HepG2 (cell line): Measurements from ENCODE around the gene RNASE8. TPM values are rescaled to one million over a fixed set of nuclear protein-coding genes. Genes with fewer than 3 reads are reported as not detected.

ENCODE experiments used
- EP300 ChIP-seq, 3 experiments: sonication (generic) in 1 of 3; formaldehyde crosslinking in 1 of 3; IDR thresholded peaks; 2 replicates each; pipeline versions ENCODE4 v1.5.1 to v1.6.1; 2011 to 2020; ENCODE audit warnings: low read depth in 2 of 3, low read length in 2 of 3, borderline replicate concordance in 1 of 3, improper control_type of control experiment in 1 of 3, mild to moderate bottlenecking in 1 of 3, missing genetic modification reagents in 1 of 3, moderate library complexity in 1 of 3
- GATAD1 ChIP-seq: IDR thresholded peaks from 2 replicates; pipeline ENCODE4 v1.6.1; 2016; ENCODE audit warnings: missing genetic modification reagents, missing compliant biosample characterization
- HMG20B ChIP-seq: conservative IDR thresholded peaks from 2 replicates; pipeline ENCODE4 v1.6.1; 2016; ENCODE audit warnings: missing genetic modification reagents, missing compliant biosample characterization
- HOXA3 ChIP-seq: sonication (generic); formaldehyde crosslinking; IDR thresholded peaks from 2 replicates; pipeline ENCODE4 v1.5.0; 2020; ENCODE audit warnings: missing genetic modification reagents
- JUN ChIP-seq: sonication (generic); formaldehyde crosslinking; IDR thresholded peaks from 2 replicates; pipeline ENCODE4 v1.4.0; 2020; ENCODE audit warnings: mild to moderate bottlenecking, missing genetic modification reagents
- KLF6 ChIP-seq: IDR thresholded peaks from 2 replicates; pipeline ENCODE4 v1.8.0; 2016; ENCODE audit warnings: missing biosample characterization, missing genetic modification reagents
- MED1 ChIP-seq: sonication (generic); formaldehyde crosslinking; IDR thresholded peaks from 2 replicates; pipeline ENCODE4 v1.4.0; 2020; ENCODE audit warnings: missing genetic modification reagents
- PITX1 ChIP-seq: sonication (generic); formaldehyde crosslinking; IDR thresholded peaks from 2 replicates; pipeline ENCODE4 v1.5.1; 2020; ENCODE audit warnings: mild to moderate bottlenecking, missing genetic modification reagents
- PLRG1 ChIP-seq: fragments of 450-650 bp; conservative IDR thresholded peaks from 2 replicates; pipeline ENCODE4 v1.6.1; 2016
- POLR2A ChIP-seq, 2 experiments: IDR thresholded peaks; 2 replicates each; pipeline ENCODE4 v1.6.1; 2011; ENCODE audit warnings: low read depth in 2 of 2, low read length in 2 of 2, mild to moderate bottlenecking in 1 of 2, moderate library complexity in 1 of 2; ENCODE audit not compliant: insufficient read depth in 1 of 2
- PPARG ChIP-seq: conservative IDR thresholded peaks from 2 replicates; pipeline ENCODE4 v1.6.1; 2016; ENCODE audit warnings: missing biosample characterization, missing genetic modification reagents
- RARA ChIP-seq: IDR thresholded peaks from 2 replicates; pipeline ENCODE4 v1.6.1; 2016; ENCODE audit warnings: missing genetic modification reagents, missing compliant biosample characterization
- RFX3 ChIP-seq: IDR thresholded peaks from 2 replicates; pipeline ENCODE4 v1.6.1; 2016; ENCODE audit warnings: missing biosample characterization, missing genetic modification reagents
- RXRB ChIP-seq: IDR thresholded peaks from 2 replicates; pipeline ENCODE4 v1.6.1; 2016; ENCODE audit warnings: borderline replicate concordance, missing genetic modification reagents, missing compliant biosample characterization
- SMAD1 ChIP-seq: sonication (generic); formaldehyde crosslinking; IDR thresholded peaks from 2 replicates; pipeline ENCODE4 v1.4.0; 2020; ENCODE audit warnings: missing genetic modification reagents, low read depth, mild to moderate bottlenecking, borderline replicate concordance
- SPEN ChIP-seq: sonication (generic); formaldehyde crosslinking; IDR thresholded peaks from 2 replicates; pipeline ENCODE4 v1.5.1; 2020; ENCODE audit warnings: low read depth, mild to moderate bottlenecking, missing genetic modification reagents
- TBP ChIP-seq: sonication (generic); formaldehyde crosslinking; IDR thresholded peaks from 2 replicates; pipeline ENCODE4 v1.5.0; 2020; ENCODE audit warnings: missing genetic modification reagents
- ZFP41 ChIP-seq: sonication (generic); formaldehyde crosslinking; IDR thresholded peaks from 2 replicates; pipeline ENCODE4 v1.4.0; 2020; ENCODE audit warnings: mild to moderate bottlenecking, missing genetic modification reagents, borderline replicate concordance
- ZFX ChIP-seq: sonication (generic); formaldehyde crosslinking; IDR thresholded peaks from 2 replicates; pipeline ENCODE4 v1.4.0; 2020; ENCODE audit warnings: mild to moderate bottlenecking, low read depth, missing genetic modification reagents, moderate library complexity
- ZNF335 ChIP-seq: sonication (generic); formaldehyde crosslinking; IDR thresholded peaks from 2 replicates; pipeline ENCODE4 v1.4.0; 2020; ENCODE audit warnings: missing genetic modification reagents
- ZNF446 ChIP-seq: sonication (generic); formaldehyde crosslinking; IDR thresholded peaks from 2 replicates; pipeline ENCODE4 v1.5.0; 2020; ENCODE audit warnings: mild to moderate bottlenecking, missing genetic modification reagents
- ZNF547 ChIP-seq: sonication (generic); formaldehyde crosslinking; IDR thresholded peaks from 2 replicates; pipeline ENCODE4 v1.5.1; 2020; ENCODE audit warnings: mild to moderate bottlenecking, missing genetic modification reagents
- ZNF564 ChIP-seq: sonication (generic); formaldehyde crosslinking; IDR thresholded peaks from 2 replicates; pipeline ENCODE4 v1.8.1; 2023; ENCODE audit warnings: mild to moderate bottlenecking, missing genetic modification reagents
- ZSCAN25 ChIP-seq: sonication (generic); formaldehyde crosslinking; IDR thresholded peaks from 2 replicates; pipeline ENCODE4 v1.8.0; 2022; ENCODE audit warnings: mild to moderate bottlenecking, missing genetic modification reagents
- polyA plus RNA-seq, 8 experiments: library from polyadenylated mRNA; depleted of rRNA in 3 of 8; stranded (reverse) in 7 of 8; unstranded in 1 of 8; fragments of >200 nt; fragmentation: Illumina TruSeq in 4 of 8; extraction: Trizol in 4 of 8; gene quantifications; 2 replicates each; pipeline versions ENCODE4 v1.2.1 to v1.2.3, GENCODE V29; 2011 to 2016; ENCODE audit warnings: low read depth in 4 of 8, missing spikeins in 1 of 8, mixed read lengths in 1 of 8; ENCODE audit not compliant: insufficient read depth in 1 of 8
- total RNA-seq, 5 experiments: library from RNA; depleted of rRNA; stranded (reverse); fragments of >200 nt; fragmentation: Illumina TruSeq; extraction: Trizol; gene quantifications; 2 replicates each; pipeline ENCODE4 v1.2.3, GENCODE V29; 2016; ENCODE audit warnings: low read depth in 1 of 5
- TF ChIP-seq, protein P1 (sequence below): sonication (generic); formaldehyde crosslinking; IDR thresholded peaks from 2 replicates; pipeline ENCODE4 v1.8.0; 2022; ENCODE audit warnings: missing genetic modification reagents, mild to moderate bottlenecking, moderate library complexity, borderline replicate concordance
- TF ChIP-seq, protein P2 (sequence below): sonication (generic); formaldehyde crosslinking; conservative IDR thresholded peaks from 2 replicates; pipeline ENCODE4 v1.4.0; 2020; ENCODE audit warnings: missing genetic modification reagents

The RNASE8 gene
- total and polyA plus RNA-seq, 2 of the 13 experiments (the other 11 are each of a cell fraction or from before 2014, with no cell fraction given): not detected

GRCh38 chr14:21048638-21049037 is 9.0 kb upstream of the RNASE8 start (continued):
- TF ChIP-seq ZNF335 (CRISPR knock-in tag): no peak
- no peak for TF ChIP-seq SPEN (CRISPR knock-in tag)
- TF ChIP-seq, protein P1, sequence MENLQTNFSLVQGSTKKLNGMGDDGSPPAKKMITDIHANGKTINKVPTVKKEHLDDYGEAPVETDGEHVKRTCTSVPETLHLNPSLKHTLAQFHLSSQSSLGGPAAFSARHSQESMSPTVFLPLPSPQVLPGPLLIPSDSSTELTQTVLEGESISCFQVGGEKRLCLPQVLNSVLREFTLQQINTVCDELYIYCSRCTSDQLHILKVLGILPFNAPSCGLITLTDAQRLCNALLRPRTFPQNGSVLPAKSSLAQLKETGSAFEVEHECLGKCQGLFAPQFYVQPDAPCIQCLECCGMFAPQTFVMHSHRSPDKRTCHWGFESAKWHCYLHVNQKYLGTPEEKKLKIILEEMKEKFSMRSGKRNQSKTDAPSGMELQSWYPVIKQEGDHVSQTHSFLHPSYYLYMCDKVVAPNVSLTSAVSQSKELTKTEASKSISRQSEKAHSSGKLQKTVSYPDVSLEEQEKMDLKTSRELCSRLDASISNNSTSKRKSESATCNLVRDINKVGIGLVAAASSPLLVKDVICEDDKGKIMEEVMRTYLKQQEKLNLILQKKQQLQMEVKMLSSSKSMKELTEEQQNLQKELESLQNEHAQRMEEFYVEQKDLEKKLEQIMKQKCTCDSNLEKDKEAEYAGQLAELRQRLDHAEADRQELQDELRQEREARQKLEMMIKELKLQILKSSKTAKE: peak; percentile 75
- TF ChIP-seq ZSCAN25: no peak
- no peak for TF ChIP-seq JUN (CRISPR knock-in tag)
- TF ChIP-seq ZFP41 (CRISPR knock-in tag): no peak
- 0 out of 2 replicates have a peak, but pooled peaks have one; percentile 21 for TF ChIP-seq PITX1
- no peak for TF ChIP-seq ZNF564
- TF ChIP-seq HMG20B (CRISPR knock-in tag): 0 out of 2 replicates have a peak, but pooled peaks have one; percentile 31
- TF ChIP-seq ZFX (CRISPR knock-in tag): 0 out of 2 replicates have a peak, but pooled peaks have one; percentile 20
- no peak for TF ChIP-seq POLR2A (IDR thresholded peaks at IDR 0.05; ENCODE audit: insufficient read depth in 1 of 2, low read depth in 2 of 2, low read length in 2 of 2)
- TF ChIP-seq MED1 (CRISPR knock-in tag): peak; percentile 81
- peak; percentile 76; the same call in 1 of the 2 replicates for TF ChIP-seq RXRB
- TF ChIP-seq ZNF446 (CRISPR knock-in tag): no peak
- no peak for TF ChIP-seq KLF6 (CRISPR knock-in tag)
- peak; percentile 91 for TF ChIP-seq PPARG
- TF ChIP-seq GATAD1 (CRISPR knock-in tag): no peak
- peak; percentile 36; the same call in 1 of the 2 replicates for TF ChIP-seq HOXA3 (CRISPR knock-in tag)
- TF ChIP-seq, protein P2, sequence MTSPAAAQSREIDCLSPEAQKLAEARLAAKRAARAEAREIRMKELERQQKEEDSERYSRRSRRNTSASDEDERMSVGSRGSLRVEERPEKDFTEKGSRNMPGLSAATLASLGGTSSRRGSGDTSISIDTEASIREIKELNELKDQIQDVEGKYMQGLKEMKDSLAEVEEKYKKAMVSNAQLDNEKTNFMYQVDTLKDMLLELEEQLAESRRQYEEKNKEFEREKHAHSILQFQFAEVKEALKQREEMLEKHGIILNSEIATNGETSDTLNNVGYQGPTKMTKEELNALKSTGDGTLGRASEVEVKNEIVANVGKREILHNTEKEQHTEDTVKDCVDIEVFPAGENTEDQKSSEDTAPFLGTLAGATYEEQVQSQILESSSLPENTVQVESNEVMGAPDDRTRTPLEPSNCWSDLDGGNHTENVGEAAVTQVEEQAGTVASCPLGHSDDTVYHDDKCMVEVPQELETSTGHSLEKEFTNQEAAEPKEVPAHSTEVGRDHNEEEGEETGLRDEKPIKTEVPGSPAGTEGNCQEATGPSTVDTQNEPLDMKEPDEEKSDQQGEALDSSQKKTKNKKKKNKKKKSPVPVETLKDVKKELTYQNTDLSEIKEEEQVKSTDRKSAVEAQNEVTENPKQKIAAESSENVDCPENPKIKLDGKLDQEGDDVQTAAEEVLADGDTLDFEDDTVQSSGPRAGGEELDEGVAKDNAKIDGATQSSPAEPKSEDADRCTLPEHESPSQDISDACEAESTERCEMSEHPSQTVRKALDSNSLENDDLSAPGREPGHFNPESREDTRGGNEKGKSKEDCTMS (CRISPR knock-in tag): no peak
- TF ChIP-seq TBP: no peak
- TF ChIP-seq RARA (CRISPR knock-in tag): peak; percentile 80
- TF ChIP-seq RFX3 (CRISPR knock-in tag): no peak
- no peak for TF ChIP-seq SMAD1 (CRISPR knock-in tag)
- no peak for TF ChIP-seq ZNF547
- TF ChIP-seq EP300 (IDR thresholded peaks at IDR 0.05; ENCODE audit: low read depth in 2 of 2, low read length in 2 of 2): peak in 1 of 2 experiments; percentile 81; a peak in 2 of 4 replicates
- TF ChIP-seq EP300 (CRISPR knock-in tag; IDR thresholded peaks at IDR 0.05; ENCODE audit: borderline replicate concordance): peak; percentile 71; the same call in 1 of the 2 replicates
- TF ChIP-seq PLRG1: no peak
